NCI-H82 treated with DMSO at 0.1 percent for 48 hours (cell line): Measurements from ENCODE around the gene DOK4.

Experiments used
- DNase-seq: peaks from one replicate; lab custom pipeline; 2025; ENCODE audit not compliant: unreplicated experiment; lab: John Stamatoyannopoulos, UW

DOK4 gene

GRCh38 chr16:57478396-57479204 is 7.7 kb downstream of the DOK4 start:
- no peak for DNase-seq

GRCh38 chr16:57477531-57478202 is 8.6 kb downstream of the DOK4 start:
- DNase-seq: no peak

GRCh38 chr16:57476546-57477410 is 9.5 kb downstream of the DOK4 start:
- no peak for DNase-seq

- DNase-seq: peak; percentile 15
Observed at GRCh38 chr16:57475711-57476339, 10.5 kb downstream of the DOK4 start.

GRCh38 chr16:57474671-57475661 is 11.3 kb downstream of the DOK4 start:
- no peak for DNase-seq

GRCh38 chr16:57473906-57474305 is 12.4 kb downstream of the DOK4 start:
- DNase-seq: no peak

GRCh38 chr16:57473176-57473840 is 13.0 kb downstream of the DOK4 start:
- DNase-seq: no peak

- no peak for DNase-seq
Observed at GRCh38 chr16:57472665-57473060, 13.6 kb downstream of the DOK4 start.

- no peak for DNase-seq
Observed at GRCh38 chr16:57471852-57472664, 14.2 kb downstream of the DOK4 start.

GRCh38 chr16:57471209-57471608 is 15.1 kb downstream of the DOK4 start:
- DNase-seq: no peak

GRCh38 chr16:57470711-57471110 is 15.6 kb downstream of the DOK4 start:
- DNase-seq: no peak

- DNase-seq: no peak
Observed at GRCh38 chr16:57469917-57470470, 16.3 kb downstream of the DOK4 start.

GRCh38 chr16:57469046-57469445 is 17.2 kb downstream of the DOK4 start:
- DNase-seq: no peak

- DNase-seq: no peak
Observed at GRCh38 chr16:57468346-57468745, 17.9 kb downstream of the DOK4 start.

GRCh38 chr16:57464523-57464922 is 21.8 kb downstream of the DOK4 start:
- DNase-seq: no peak

- DNase-seq: no peak
Observed at GRCh38 chr16:57462978-57463362, 23.3 kb downstream of the DOK4 start.

- peak; percentile 31 for DNase-seq
Observed at GRCh38 chr16:57462209-57462977, 23.9 kb downstream of the DOK4 start, which contains the start of gene POLR2C. POLR2C (plus strand) TSS chr16:57462679; CDS start chr16:57462725, 46 bp downstream.
